Cortex of kidney (tissue), 1 donor: ENCODE data around the gene PAMR1.

ENCODE experiments used
- DNase-seq: peaks from one replicate; lab custom pipeline; 2025; lab: John Stamatoyannopoulos, UW

PAMR1 gene

DNA sequence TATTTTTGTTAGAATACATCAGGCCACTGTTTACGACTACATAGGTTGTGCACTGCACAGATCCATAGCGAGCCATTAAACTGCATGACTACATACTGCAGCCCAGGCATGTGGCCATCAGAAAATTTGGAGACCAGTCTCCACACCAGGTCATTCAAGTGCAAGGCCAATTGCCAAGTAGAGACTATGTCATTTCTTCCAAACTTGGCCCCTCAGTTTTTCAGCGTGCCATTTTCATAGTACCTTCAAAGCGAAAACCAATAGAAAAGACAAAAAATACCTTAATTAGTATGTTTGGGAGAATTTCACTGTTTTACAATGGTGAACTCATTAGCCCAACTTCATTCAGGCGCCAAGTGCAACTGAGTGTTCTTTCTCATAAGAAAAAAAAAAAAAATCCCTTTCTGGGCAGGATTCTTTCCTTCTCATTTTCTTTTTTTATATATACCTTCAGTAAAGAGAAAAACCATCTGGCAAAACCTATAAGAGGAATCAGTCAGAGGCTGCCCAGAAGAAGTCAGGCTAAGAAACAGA is 30.4 kb downstream of the PAMR1 start:
- DNase-seq = no peak

DNA sequence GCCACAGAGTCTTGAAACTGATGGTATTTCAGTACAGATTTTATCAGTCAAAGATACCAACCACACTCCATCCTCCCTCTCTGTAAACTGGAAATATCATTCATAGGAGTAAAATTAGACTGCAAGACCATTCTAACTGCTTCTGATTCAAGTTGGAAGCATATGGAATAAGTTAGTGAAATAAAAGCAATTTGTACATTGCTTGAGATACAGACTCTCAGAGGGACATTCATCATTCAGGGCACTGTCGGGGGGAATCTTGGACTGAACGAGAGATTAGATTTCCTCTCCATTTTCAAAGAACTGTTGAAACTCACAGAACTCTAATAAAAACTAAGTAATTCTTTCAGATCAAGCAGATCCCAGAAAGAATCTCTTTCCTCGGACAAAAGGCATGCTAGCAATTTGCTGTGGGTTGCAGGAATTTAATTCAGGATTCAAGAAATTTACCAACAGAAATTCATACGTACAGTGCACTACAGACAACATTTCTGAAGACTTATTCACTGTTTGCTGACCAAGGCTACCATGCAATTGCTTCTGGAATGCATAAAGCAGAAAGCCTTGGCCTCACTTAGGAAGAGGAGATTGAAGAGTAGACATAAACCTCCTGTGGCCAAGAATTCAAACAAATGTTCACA is 34.1 kb downstream of the PAMR1 start:
- DNase-seq = no peak

DNA sequence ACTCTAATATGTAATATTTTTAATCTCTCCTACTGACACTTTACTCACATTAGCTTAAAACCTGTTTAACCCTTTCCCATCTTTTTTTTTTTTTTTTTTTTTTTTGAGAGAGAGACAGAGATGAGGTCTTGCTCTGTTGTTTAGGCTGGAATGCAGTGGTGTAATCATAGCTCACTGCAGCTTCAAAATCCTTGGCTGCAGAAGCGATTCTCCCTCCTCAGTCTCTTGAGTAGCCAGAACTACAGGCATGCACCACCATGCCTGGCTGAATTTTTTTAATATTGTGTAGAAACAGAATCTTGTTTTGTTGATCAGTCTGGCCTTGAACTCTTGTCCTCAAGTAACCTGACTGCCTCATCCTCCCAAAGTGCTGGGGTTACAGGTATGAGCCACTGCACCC is 37.3 kb downstream of the PAMR1 start:
- no peak for DNase-seq

DNA sequence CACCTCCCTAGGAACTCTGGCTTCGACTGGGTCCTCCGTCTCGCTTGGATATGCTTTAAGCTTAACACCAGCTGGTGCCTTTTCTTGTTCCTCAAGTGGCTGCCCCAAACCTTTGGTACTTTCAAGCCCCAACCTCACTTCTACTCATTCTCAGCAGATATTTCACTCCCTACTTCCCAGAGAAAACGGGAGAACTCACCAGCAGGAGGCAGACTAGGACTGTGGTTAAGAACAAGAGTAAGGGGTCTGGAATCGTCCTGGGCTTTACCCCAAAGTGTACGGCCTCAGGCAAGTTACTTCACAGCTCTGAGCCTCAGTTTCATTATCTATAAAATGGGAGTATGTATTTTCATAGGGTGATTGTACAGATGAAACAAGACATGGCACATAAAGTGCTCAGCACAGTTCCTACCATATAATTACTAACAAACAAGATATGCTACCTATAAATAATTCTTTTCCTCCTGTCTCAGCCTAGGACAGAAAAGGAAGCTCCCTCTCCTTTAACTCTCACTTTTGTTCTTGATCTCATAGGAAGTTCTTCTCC is 37.8 kb downstream of the PAMR1 start:
- no peak for DNase-seq

DNA sequence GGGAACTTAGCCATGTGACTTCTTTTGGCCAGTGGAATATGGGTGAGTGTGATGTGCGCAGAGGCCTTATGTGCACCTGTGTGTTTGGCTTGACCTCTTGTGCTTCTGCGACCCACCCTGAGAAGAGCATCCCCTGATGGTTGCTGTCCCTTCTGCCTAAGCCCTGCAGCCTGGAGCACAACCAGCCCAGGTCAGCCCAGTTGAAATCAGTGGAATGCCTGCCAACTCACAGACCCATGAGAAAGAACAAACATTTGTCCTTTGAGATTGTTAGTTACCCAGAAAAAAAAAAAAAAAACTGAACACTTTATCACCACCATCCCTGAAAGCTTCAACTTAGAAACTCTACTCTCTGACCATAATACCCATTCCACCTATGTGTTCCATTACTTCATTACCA is 38.5 kb downstream of the PAMR1 start:
- DNase-seq = no peak

DNA sequence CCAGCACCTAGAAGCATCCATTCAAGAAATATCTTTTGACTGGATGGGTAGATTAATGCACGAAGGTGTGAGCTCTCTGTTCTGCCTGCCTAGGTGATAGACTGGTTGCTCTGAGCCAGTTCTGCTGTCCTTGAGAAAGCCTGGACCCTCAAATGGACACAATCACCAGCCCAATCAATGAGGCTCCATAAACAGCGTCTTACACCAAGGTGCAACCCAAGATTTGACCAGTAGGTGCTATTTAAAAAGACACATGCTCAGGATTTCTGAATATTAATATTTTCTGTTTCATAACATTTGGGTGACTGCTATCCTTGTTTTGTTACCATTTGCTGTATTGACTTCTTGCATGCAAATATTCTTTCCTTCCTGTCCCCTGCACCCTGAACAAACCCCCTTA is 39.0 kb downstream of the PAMR1 start:
- no peak for DNase-seq

DNA sequence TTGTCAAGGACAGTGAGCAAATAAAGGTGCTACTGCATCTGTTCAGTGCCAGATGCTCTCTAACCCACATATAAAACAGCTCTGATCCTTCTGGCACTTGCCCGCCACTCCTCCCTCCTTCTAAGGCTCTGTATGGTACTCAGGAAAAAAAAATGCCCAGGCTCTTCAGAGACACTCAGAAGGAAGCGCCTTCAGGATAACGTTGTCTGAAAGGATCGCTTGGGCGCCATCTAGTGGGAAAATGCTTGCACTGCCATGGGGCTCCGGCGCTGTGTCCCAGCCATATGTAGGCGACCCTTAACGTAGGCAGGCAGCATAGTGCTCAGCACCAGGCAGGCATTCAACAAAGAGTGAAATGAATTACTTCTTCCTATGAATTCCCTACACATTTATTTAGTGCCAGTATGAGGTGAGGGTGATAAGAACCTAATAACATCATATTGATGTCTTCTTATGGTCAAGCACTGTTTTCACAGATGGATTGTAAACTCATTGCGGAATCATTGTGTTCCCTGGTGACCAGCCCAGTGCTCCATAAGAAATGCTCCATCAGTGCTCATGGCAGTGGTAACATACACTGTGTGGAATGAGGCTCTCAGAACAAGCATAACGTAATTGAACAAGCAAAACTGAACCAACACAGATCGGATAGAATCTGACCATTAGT is 39.6 kb downstream of the PAMR1 start:
- no peak for DNase-seq

DNA sequence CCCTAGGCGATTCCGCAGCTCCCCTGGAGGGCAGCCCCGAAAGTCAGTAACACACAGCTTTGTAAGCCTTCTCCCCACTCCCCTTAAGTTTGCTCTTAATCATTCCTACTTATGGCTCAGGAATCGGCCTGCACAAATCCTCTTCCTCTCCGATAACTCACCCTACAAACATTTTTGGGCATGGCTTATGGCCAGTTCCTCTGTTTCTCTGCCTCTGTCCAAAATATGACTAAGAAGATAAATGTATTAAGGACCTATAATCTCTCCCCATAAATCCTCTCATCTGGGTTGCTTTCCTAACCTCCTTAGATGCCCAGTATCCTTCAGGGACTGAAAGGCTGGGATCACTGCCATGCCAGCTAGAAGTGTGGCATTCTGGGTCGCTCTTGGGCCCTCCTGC is 41.0 kb downstream of the PAMR1 start:
- no peak for DNase-seq

DNA sequence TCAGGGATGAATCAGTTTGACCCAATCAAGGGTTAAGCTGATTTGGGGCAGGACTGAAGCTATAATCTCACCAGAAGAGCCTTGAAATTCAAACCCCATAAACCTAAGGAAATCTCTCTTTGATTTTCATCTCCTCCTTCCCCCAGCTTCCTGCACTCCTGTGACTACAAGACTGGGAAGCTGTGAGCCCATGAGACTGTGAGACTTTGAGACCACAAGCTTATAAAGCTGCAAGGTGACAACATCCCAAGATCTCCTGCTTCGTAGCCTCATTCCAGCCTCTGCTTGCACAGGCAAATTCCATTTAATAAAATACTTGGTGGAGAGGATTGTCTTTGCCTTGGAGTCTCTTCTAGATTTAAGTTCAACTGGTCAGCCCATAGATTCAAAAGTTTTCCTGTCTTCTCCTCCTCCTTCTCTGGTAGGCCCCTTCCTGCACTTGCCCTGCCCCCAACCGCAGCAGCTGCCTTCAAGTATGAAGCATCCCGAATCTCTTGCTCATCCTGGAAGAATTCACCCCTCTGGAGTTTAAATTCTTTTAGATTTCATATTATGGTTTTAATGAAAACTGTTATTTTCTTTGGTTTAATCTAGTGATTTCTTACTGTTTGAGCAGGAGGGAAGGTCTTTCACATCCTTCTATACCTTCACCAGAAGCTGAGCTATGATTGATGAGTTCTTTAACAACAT is 42.1 kb downstream of the PAMR1 start:
- no peak for DNase-seq

DNA sequence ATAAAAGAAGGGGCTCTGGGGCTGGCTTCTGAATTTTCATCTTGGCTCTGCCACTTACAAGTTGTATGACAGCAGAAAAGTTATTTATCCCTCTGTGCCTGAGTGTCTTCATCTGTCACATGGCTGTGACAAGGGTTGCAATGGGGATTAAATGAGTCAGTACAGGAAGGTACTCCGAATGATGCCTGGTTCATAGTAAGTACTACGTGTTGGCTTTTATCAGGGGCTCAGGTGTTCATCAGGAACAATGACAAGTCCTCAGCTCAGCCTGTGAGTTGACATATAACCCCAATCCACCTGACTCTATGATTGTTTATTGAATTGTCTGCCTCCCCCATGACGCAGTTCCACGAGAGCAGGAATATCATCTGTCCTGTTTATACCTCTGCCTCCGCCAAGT is 45.7 kb downstream of the PAMR1 start:
- DNase-seq = no peak

DNA sequence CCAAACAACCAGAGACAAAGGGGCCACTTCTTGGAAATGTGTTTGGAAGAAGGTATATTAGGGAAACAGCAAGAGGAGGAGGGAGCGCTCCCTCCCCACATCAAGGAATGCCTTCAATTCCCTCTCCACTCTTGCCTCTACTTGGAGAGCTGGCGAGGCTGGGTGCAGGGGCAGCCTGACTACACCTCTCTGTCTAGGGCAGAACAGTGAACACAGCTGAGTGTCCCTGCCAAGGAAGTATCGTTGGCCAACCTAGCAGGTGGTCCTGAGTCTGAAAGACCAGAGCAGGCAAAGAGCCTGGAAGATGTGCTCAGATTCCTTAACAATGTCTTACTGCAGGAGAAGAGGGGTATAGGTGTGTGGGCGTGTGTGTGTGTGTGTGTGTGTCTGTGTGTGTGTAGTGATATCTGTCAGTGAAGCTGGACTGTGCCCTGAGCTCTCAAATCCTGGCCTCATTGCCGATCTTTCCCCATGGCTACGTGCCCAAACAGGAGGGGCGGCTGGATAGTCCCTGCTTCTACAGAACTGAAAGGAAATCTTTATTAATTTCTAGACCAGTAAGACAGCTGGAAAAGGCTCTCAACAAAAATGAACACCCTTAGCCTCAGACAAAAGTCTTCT is 46.8 kb downstream of the PAMR1 start:
- DNase-seq = no peak

DNA sequence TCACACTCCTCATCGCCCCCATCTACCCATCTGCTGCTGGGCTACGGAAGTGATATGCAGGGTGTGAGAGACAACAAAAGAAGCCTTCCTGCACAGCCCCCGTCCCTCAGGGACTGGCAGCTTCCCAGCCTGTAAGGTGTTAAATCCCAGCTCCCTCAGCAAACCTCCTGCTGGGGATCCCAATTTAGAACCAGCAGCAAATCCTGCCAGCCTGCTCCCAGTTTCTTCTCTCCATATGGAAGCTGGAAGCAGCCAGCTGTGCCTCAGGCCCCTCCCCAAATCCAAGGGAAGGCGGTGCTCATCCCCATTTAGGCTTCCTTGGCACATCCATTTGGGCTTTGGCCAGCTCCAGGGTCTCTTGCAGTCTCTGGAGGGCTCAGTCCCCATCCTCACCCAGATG is 47.5 kb downstream of the PAMR1 start:
- no peak for DNase-seq

DNA sequence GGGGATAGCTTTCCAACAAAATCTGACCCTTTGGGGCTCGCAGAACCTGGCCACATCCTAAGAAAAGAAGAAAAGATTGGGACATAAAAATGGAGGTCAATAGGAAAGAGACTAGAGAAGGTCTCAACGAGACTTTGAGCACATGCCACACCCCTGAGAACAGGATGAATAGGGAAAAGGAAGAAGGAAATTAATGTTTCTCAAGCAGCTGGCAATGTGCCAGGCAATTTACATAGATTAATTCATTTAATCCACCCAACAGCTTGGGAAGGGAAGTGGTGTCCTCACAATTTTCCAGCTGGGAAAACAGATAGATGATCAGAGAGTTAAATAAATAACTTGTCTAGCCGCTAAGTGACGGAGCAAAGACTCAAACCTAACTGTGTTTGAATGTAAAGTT is 50.7 kb downstream of the PAMR1 start:
- no peak for DNase-seq

DNA sequence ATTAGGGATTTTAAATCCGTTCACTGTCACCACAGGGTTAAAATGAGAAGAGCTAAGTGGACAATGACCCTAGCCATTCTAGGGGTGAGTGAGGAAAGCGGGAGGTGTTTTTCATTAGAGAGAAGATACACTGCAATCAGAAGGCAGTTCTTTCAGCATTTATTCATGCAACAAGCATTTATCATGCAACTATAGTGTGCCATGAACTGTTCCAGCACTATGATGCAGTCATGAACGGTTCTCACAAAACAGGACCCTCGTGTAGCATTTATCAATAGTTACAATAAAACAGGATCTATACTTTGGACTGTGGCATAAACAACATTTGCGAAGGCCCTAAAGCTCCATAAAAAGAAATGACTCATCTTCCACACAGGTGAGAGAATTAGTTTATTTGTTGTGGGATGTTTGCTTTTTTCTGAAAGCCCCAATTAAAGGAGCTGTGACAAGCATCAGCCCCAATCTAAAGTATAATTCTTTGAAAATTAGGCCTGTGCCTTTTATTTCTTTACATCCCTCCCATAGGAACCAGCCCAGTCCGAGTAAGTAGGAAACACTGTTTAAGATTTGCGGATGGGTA is 51.5 kb downstream of the PAMR1 start:
- DNase-seq = no peak

DNA sequence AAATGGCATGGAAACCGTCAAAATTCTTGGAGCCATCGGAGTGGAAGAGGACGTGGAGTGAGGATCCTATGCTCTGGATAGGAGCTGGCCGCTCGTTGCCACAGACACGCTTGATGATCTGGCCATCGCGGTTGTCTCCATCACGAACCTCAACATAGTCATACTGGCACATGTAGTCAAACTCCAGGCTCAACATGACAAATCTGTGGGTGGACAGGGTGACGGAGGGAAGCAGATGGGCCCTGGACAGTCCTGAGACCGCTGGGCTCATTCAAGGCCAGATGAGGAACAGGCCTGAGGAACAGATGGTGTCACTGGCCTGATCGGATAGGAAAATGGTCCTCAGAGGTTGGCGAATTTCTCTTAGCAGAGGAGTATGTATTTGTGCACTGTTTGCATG is 54.8 kb downstream of the PAMR1 start:
- DNase-seq = no peak

DNA sequence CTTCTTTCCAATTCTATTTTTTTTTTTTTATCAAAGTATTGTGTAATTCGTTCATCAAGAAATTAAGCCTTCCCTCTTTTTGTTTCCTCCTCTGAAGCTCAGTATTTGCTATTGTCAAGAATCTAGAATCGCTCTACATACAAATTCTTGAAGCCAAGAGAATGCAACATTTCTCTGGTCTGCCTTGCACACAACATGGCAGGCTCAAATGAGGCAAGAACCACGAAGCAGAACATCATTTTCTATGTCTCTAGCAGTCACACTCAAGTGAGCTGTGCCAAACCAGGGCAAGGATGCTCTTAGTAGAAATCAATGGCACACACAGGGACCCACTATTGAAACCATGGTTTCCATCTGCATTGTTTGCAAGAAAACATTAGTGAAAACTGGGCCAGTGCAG is 59.4 kb downstream of the PAMR1 start:
- no peak for DNase-seq

DNA sequence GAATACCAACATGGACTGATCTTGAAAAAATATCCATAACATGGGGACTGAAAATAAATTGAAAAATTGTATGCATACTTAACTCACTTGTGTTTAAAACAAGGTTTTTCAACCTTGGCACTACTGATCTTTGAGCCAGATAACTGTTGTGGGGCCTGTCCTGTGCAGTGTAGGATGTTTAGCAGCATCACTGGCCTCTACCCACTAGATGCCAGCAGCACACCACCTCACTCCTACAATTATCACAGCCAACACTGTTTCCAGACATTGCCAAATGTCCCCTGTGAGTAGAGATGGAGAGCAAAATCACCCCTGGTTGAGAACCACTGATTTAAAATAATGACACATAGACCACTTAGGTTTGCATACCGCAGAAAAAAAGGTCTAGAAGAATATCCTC is 61.1 kb downstream of the PAMR1 start:
- no peak for DNase-seq

DNA sequence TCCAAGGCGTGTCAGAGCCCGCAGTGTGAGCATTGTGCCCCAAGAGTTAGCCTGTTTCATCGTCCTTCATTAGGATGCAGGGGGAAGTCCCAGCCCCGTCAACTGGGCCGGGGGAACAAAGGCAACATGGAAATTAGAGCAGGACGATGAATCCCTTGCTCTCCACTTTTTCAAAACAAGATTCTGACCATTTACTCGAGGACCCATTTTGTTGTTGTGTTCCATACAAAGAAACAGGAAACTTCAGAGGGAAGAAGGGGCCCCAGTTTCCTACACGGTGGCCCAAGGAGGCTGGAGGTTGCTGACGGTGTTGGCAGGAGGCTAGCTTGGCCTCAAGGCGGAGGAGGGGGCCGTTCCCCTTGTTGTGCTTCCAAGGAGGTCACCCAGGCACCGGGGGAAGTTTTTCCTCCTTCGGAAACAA is 62.1 kb downstream of the PAMR1 start:
- no peak for DNase-seq

DNA sequence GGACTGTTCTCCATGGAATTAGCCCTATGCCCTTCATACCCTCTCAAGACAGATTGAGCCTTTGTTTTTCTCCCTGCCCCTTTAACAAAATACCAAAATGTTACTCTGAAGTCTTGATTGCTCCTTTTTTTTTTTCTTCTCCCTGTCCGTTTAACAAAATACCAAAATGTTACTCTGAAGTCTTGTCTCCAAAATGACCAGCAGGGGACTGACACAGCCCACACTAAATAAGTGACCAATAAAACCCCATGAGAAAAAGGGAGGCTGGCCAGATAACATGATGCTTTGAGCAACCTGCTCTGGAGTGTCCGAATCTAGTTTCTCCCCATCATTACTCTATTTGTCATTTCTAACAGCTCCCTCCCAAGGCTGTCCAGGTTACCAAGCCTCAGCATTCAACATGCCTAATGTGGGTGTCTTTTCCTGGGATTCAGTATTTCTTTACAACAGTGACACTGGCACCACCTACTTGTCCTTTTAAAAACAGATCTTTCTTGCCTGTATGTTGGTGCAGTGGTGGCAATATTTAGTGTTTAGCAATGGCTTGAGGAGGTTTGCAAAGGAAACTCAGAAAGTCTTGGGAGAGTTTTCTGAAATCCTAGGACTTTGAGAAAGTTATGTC is 63.4 kb downstream of the PAMR1 start:
- no peak for DNase-seq

DNA sequence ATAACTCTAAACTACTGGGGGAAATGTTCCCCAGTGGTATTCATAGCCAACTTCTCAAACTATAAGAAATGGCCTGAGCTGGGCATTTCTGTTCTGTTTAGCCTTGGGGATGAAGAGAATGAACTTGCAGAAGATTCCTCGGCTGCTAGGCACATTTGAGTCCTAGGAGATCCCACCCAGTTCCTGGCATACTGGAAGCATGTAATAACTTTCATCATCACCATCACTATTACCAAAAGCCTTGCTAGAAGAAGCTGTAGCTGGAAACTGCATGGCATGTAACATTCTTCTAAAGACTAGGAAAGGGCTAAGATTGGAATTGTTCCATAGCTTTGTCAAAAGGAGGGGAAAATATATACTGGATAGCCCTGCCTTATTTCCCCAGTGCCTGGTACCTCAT is 65.9 kb downstream of the PAMR1 start:
- no peak for DNase-seq

DNA sequence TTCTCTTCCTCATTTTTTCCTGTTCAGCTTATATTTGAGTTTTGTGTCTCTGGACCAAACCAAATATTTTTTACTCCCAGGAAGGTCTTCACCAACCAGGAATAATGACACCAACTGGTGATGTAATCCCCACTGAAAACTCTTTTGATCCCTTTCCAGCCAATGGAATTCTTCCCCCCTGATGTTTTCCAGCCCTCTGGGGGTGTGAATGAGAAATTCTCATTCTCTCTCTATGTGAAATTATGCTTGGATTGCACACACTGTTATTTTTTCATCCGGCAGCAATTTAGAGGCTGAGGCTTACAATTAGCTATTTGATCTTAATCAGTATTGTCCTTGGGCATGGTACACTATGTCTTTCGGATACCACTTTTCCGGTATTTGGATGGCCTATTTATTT is 66.6 kb downstream of the PAMR1 start:
- DNase-seq = no peak

DNA sequence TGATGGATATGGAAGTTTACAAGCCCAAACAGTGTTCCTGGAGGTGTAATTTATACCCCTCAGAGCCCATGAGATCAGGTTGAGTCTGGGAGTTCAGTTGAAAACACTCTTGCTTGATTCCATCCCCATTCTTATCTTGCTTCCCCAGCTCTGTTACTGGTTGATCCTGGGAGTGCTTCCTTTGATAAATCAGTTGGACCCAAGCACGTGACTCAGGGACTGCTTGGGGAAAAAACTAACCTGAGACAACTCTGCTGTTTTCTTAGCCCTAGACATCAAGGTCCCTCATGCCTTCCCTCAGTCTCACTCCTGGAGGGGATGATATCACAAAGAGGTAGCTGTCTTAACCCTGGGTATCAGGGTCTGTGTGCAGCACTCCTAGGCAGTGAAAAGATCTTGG is 71.1 kb downstream of the PAMR1 start:
- no peak for DNase-seq
